GM21526 (cell line): Measurements from ENCODE around the gene STX18.
"Not testable (repeated sequence)": the region's sequence is repeated elsewhere in the genome, so short reads cannot be mapped to it uniquely, and the experiment has no call there.

Source experiments
- ATAC-seq: cut with Tn5 transposase; IDR thresholded peaks from one replicate; pipeline ENCODE4 v1.9.1; 2021; ENCODE audit warnings: moderate library complexity; ENCODE audit not compliant: unreplicated experiment, low FRiP score

Gene STX18

GRCh38 chr4:4424499-4425115 lies 117.2 kb downstream of the STX18 start:
- no peak for ATAC-seq

GRCh38 chr4:4423706-4424498 lies 117.9 kb downstream of the STX18 start:
- no peak for ATAC-seq

GRCh38 chr4:4422856-4423499 lies 118.9 kb downstream of the STX18 start:
- no peak for ATAC-seq

- not testable (repeated sequence) for ATAC-seq
Measured at GRCh38 chr4:4422117-4422516, 119.7 kb downstream of the STX18 start.

DNA sequence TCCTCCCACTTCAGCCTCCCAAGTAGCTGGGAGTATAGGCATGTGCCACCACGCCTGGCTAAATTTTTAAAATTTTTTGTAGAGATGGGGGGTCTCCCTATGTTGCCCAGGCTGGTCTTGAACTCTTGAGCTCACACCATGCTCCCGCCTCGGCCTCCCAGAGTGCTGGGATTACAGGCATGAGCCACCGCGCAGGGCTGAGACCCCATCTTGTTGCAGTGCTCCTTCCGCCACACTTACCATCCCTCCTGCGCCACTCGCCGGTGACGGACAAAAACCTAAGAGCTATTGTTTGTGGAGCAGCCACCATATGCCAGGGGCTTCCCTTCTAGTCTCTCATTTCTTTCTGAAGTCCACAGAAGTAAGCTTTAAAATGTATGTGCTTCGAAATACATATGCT lies 120.5 kb downstream of the STX18 start:
- no peak for ATAC-seq

- no peak for ATAC-seq
Measured at GRCh38 chr4:4420421-4420820, 121.4 kb downstream of the STX18 start.

DNA sequence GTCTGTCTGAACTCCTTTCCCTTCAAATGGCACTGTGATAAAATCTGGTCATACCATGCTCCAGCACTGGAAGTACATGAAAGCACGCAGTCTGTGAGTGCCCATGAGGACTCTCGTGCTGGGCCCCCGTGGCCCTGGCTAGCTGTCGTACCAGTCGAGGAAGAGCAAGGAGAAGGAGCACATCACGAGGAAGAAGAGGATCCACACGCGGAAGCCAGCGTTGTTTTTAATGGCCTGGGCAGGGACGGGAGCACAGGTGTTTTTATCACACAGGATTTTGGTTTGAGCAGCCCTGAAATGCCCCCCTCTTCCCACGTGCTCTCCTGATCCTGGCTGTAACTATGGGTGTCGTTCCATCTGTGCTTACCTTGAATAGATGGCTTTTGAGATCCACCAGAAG lies 122.0 kb downstream of the STX18 start:
- ATAC-seq: no peak

GRCh38 chr4:4418676-4419390 lies 123.0 kb downstream of the STX18 start:
- no peak for ATAC-seq

DNA sequence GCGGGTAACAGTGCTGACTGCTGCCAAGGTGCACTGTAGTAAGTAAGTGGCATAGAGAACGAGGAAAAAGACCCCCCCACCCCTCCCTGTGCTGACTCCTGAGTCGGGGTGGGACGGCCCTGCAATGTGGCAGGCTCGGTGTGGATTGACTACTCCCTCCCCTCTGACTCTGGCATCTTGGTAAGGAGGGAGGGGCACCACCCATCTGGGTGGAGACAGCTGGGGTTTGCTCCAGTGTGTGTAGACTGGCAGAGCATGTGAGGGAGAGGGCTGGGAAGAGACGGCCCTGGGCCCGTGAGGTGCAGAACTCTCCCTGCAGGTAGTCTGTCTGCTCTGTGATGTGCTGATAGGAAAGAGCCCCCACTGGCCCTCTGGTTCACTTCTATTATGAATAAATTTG lies 124.0 kb downstream of the STX18 start:
- ATAC-seq: no peak

DNA sequence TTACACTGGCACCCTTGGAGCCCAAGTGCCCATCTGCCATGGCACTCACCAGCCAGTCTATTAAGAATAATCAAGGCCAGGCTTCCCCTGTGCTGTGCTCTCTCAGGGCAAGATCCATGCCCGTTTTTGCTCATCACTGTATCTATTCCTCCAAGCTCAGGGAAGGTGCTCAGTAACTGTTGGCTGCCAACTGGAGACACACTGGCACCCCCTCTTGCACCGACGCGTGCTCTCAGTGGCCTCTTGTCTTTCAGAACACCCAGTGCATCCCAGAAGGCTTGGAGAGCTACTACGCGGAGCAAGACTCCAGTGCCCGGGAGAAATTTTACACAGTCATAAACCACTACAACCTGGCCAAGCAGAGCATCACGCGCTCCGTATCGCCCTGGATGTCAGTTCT lies 124.9 kb downstream of the STX18 start:
- ATAC-seq: no peak

DNA sequence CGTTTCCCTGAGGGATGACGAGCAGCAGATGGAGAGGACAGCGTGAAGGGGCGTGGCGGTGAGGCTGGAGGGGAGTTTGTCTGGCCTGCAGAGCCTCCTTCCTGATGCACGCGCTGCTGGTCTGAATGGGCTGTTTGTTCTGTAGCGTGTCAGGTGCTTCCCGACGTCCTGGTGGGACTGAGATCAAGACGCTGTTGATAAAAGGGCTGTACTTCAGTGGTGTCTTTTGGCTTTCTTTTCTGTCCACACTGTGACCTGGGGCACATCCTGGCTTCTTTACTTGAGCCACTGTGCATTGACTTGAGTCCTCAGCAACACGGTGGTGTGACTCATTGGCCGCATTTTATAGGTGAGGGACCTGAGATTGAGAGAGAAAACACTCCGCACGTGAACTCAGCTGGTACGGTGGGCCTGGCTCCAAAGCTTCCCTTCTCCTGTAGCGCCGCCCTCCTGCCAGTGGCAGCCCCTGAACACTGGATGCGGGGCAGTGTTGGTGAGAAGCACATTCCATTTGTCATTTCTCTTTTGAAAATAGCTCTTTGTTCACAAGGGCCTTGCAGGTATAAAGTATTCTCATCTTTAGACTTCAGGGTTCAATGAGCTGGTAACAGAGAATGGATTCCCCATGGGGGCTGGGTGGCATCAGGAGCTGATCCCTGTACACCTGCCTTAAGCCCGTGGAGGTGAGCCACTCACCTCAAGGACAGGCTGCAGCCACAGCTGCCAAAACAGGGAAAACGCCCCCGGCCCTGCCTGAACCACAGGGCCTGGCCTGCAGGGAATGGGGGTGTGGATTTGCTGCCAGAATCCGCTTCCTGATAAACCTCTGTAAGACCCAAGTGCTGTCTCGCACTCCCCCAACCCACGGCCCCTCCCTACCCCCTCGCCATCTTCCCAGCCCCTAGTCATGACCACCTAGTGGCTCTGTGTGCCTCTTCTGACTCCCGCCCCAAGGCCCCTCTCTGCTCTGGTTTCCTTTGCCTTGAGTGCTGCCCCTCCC lies 125.7 kb downstream of the STX18 start:
- ATAC-seq: no peak

DNA sequence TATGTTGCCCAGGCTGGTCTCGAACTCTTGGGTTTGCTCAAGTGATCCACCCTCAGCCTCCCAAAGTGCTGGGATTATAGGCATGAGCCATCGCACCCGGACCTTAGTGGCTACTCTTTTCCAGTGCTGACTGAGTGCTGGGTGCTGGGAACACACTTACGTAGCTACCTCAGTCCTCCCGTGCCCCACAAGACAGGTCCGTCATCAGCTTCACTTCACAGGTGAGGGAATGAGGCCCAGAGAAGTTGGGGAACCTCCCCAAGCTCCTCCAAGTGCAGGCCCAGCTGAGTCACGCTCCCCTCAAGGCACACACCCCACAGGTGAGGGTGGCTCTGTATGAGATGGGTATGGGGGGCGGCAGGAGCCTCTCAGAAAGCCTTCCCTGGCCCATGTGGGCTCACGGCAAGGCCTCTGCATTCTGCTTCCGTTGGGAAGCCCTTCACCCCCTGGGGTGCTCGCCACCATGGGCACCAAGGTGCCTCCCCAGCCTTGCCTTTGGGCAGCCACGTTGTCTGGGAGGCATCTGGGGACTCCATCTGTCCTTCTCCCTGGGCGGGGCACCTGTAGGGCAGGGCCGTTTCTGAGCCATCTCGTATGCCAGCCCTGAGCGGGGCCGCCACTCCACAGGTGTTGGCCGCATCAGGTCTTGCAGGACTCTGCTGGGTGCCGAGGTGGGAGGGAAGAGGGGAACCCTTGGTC lies 126.6 kb downstream of the STX18 start:
- no peak for ATAC-seq

- ATAC-seq: no peak
Measured at GRCh38 chr4:4413806-4414205, 128.0 kb downstream of the STX18 start.

DNA sequence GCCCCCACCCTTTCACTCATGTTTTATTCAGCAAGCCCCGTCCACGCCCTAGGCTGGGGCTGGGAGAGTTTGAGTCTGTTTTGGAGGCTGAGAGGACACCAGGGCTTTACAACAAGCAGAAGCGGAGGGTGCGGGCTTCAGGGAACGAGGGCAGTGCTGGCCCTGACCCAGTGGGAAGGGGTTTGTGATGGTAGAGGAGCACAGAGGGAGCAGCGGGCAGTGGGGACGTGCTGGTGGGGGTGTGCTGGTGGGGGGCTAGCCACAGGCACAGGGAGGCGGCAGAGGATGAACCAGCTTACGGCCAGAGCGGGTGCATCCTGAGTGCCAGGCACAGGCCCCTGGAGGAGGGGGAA lies 128.5 kb downstream of the STX18 start:
- ATAC-seq: no peak

DNA sequence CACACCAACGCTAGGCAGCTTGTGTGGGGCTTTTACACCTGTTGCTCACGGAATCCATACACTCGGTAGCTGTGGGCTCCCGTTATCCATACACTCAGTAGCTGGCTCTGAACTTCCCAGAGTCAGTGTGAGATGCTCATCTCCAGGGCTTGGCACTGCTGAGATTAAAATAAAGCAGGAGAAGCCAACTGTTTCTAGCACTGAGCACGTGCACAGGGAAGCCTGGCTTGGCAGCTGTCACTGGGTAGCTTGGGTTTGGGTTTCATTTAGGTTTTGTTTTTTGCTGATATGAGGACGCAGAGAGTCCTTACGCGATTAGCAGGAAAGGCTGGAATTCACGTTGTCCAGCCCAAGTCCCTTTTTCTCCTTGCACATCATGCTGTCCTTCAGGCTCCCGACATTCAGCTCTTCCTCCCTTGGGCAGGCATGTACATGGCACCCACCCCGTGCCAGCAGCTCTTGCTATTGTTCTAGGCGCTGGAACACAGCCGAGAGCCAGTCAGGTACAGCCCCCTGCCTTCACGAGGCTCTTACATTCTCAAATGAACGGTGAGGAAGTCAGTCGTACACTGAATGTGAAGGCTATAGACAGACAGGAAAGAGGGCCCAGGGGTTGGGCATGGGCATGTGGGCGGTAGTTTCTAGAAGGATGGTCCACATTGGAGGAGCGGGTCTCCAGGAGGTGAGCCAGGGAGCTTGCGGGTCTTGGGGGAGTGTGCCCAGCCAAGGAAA lies 129.0 kb downstream of the STX18 start:
- ATAC-seq: no peak

DNA sequence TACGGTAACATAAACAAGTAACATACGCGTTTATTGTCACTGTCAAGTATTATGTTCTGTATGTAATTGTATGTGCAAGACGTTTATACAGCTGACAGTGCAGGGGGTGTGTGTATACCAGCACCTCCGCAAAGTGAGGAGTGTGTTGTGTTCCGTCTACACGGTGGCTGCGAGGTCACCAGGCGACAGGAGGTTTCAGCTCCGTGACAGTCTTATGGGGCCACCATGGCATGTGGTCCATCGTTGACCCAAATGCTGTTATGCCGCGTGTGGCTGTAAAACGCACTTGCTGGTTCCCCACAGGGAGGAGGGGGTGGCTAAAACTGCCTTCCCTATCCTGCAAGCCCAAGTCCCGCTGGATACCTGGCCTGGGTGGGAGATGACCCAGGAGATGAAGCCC lies 129.9 kb downstream of the STX18 start:
- ATAC-seq: no peak

DNA sequence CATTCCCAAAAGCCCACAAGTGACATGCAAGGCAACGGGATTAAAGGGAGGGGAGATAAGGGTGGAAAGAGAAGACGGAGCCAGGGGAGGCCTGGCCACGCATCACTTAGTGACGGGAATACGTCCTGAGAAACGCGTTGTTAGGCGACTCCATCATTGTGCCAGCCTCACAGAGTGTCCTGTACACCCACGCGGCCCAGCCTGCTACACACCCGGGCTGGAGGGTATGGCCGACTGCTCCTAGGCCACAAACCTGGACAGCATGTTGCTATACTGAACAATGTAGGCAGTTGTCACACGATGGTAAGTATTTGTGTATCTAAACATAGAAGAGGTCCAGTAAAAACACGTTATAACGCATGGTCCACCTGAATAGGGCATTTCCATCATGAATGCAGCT lies 131.6 kb downstream of the STX18 start:
- ATAC-seq: no peak

DNA sequence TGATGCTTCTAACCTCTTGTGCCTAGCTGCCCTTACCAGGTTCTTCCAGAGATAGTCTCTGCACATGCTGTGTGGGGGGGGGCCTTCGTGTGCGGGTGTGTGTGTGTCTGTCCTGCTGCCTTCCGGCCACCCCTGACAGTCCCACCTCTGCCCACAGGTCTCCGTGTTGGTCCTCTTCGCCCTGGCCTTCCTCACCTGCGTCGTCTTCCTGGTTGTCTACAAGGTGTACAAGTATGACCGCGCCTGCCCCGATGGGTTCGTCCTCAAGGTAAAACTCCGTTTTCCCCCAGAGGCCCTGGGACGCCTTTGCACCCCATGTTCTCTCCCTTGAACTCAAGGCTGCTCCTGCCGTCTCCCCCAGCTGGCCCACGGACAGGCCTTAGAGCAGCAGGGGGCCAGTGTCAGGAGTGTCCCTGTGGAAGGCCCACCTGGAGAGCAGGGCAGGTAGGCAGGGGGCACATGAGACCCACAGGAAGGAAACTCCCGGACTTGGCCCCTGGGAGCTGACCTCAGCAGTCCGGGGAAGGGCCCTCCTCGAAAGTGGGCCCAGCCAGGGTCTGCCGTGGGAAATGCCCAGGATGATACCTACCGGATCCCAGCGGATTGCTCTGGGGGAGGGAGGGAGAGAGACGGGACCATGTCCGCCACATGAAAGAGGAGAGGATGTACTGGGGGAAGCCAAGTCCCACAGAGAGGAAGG lies 132.3 kb downstream of the STX18 start:
- no peak for ATAC-seq
